ENCODE measurements around the gene FAM170B.

DNA sequence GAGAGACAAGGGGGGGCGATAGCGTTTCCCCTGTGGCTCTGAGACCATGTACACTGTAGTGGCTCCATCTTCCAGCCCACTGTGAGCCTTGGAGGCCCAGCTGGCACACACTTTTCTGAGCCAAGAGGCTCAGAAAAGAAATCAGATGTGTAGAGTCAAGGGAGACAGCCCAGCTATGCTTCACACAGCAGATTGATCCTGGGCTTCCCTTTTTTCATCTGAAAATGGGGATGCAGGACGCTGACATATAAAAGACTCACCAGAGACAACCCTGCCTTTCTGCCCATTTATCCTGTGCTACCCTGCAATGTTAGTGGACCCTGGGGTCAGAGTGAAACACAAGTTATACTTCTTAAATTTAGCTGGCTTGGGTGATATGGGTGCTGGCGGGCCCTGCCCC is 40.0 kb upstream of the FAM170B start:
- TF ChIP-seq CTCF (IDR thresholded peaks at IDR 0.05) (no peak), POLR2A (IDR thresholded peaks at IDR 0.05) (no peak), POLR2AphosphoS5 (IDR thresholded peaks at IDR 0.05; ENCODE audit: insufficient read depth in 1 of 2, low read depth in 1 of 2) (no peak)

All from vagina (tissue), 2 donors.